H9 (cell line): ENCODE measurements around the gene SDK1. TPM values are rescaled to one million over a fixed set of nuclear protein-coding genes. Genes with fewer than 3 reads are reported as not detected.

Experiments used
- DNase-seq: peaks from one replicate; pipeline ENCODE4 v3.0.0-alpha.2; 2017
- H2AFZ ChIP-seq: one replicate; pipeline ENCODE4 v1.6.1; 2013; ENCODE audit warnings: mild to moderate bottlenecking, low read length, control low read depth, moderate library complexity
- H2AK5ac ChIP-seq: 2 replicates; pipeline ENCODE4 v1.6.1; 2013; ENCODE audit warnings: low read length, control low read depth, mixed read lengths; ENCODE audit not compliant: insufficient read length
- H2BK120ac ChIP-seq: one replicate; pipeline ENCODE4 v1.6.1; 2013; ENCODE audit warnings: low read depth, mild to moderate bottlenecking, low read length, control low read depth, inconsistent platforms; ENCODE audit not compliant: poor library complexity, severe bottlenecking
- H2BK12ac ChIP-seq: 2 replicates; pipeline ENCODE4 v1.6.1; 2013; ENCODE audit warnings: low read length, control low read depth, mixed read lengths, low read depth; ENCODE audit not compliant: insufficient read length
- H2BK15ac ChIP-seq: 2 replicates; pipeline ENCODE4 v1.6.1; 2013; ENCODE audit warnings: low read depth, low read length, control low read depth
- H2BK20ac ChIP-seq: one replicate; pipeline ENCODE4 v1.6.1; 2013; ENCODE audit warnings: low read depth, mild to moderate bottlenecking, low read length, control low read depth, inconsistent platforms; ENCODE audit not compliant: poor library complexity, severe bottlenecking
- H2BK5ac ChIP-seq: 2 replicates; pipeline ENCODE4 v1.6.1; 2013; ENCODE audit warnings: low read length, control low read depth, mixed read lengths; ENCODE audit not compliant: insufficient read length
- H3K14ac ChIP-seq: 2 replicates; pipeline ENCODE4 v1.6.1; 2013; ENCODE audit warnings: low read length, control low read depth; ENCODE audit not compliant: insufficient read depth
- H3K18ac ChIP-seq: 2 replicates; pipeline ENCODE4 v1.6.1; 2013; ENCODE audit warnings: low read depth, mild to moderate bottlenecking, mixed read lengths, low read length, control low read depth; ENCODE audit not compliant: insufficient read length
- H3K23ac ChIP-seq: 2 replicates; pipeline ENCODE4 v1.6.1; 2013; ENCODE audit warnings: low read length, control low read depth, mixed read lengths, low read depth; ENCODE audit not compliant: insufficient read length
- H3K23me2 ChIP-seq: 2 replicates; pipeline ENCODE4 v1.6.1; 2013; ENCODE audit warnings: low read depth, mild to moderate bottlenecking, mixed read lengths, low read length, control low read depth; ENCODE audit not compliant: insufficient read length, poor library complexity, severe bottlenecking
- H3K27ac ChIP-seq: 2 replicates; pipeline ENCODE4 v1.5.1; 2013; ENCODE audit warnings: low read length, control low read depth, mixed read lengths, low read depth; ENCODE audit not compliant: insufficient read length
- H3K27me3 ChIP-seq: 2 replicates; pipeline ENCODE4 v1.6.1; 2013; ENCODE audit warnings: low read length, control low read depth, inconsistent platforms; ENCODE audit not compliant: insufficient read depth
- H3K4ac ChIP-seq: 2 replicates; pipeline ENCODE4 v1.6.1; 2013; ENCODE audit warnings: low read depth, mild to moderate bottlenecking, control low read depth, inconsistent platforms, low read length, moderate library complexity
- H3K4me1 ChIP-seq: 2 replicates; pipeline ENCODE4 v1.6.1; 2013; ENCODE audit warnings: low read length, control low read depth, inconsistent platforms; ENCODE audit not compliant: insufficient read depth
- H3K4me2 ChIP-seq: 2 replicates; pipeline ENCODE4 v1.6.1; 2013; ENCODE audit warnings: low read length, control low read depth, mixed read lengths; ENCODE audit not compliant: insufficient read length, insufficient read depth
- H3K56ac ChIP-seq: 2 replicates; pipeline ENCODE4 v1.6.1; 2013; ENCODE audit warnings: low read depth, mild to moderate bottlenecking, mixed read lengths, low read length, control low read depth; ENCODE audit not compliant: insufficient read length
- H3K79me1 ChIP-seq: 2 replicates; pipeline ENCODE4 v1.6.1; 2013; ENCODE audit warnings: low read depth, mild to moderate bottlenecking, moderate library complexity, low read length, control low read depth, inconsistent platforms; ENCODE audit not compliant: insufficient read depth, poor library complexity, severe bottlenecking
- H3K79me2 ChIP-seq: 2 replicates; pipeline ENCODE4 v1.6.1; 2013; ENCODE audit warnings: low read length, control low read depth, inconsistent platforms; ENCODE audit not compliant: insufficient read depth
- H3K9ac ChIP-seq: 2 replicates; pipeline ENCODE4 v1.6.1; 2013; ENCODE audit warnings: low read length, control low read depth, mixed read lengths; ENCODE audit not compliant: insufficient read length; ENCODE audit errors: extremely low read depth
- H3K9me3 ChIP-seq: one replicate; pipeline ENCODE4 v1.6.1; 2013; ENCODE audit warnings: low read depth, low read length, inconsistent platforms; ENCODE audit not compliant: control insufficient read depth
- H3T11ph ChIP-seq: one replicate; pipeline ENCODE4 v1.6.1; 2013; ENCODE audit warnings: mild to moderate bottlenecking, low read length, control low read depth, inconsistent platforms
- H4K20me1 ChIP-seq: one replicate; pipeline ENCODE4 v1.6.1; 2013; ENCODE audit not compliant: control insufficient read depth, insufficient read length, insufficient read depth
- H4K5ac ChIP-seq: 2 replicates; pipeline ENCODE4 v1.6.1; 2013; ENCODE audit warnings: low read depth, mild to moderate bottlenecking, mixed read lengths, low read length, control low read depth; ENCODE audit not compliant: insufficient read length
- H4K8ac ChIP-seq: replicated peaks from 2 replicates; pipeline ENCODE4 v1.6.1; 2013; ENCODE audit warnings: low read length, control low read depth, mixed read lengths, low read depth; ENCODE audit not compliant: insufficient read length
- H4K91ac ChIP-seq: 2 replicates; pipeline ENCODE4 v1.6.1; 2013; ENCODE audit warnings: low read depth, mild to moderate bottlenecking, moderate library complexity, mixed read lengths, low read length, control low read depth; ENCODE audit not compliant: insufficient read length
- H3K27ac Mint-ChIP-seq, 3 experiments: 2 replicates in 2 of 3; 3 replicates in 1 of 3; pipeline ENCODE4 v1.8.0; 2020 to 2021; ENCODE audit warnings: mixed read lengths in 3 of 3, mild to moderate bottlenecking in 1 of 3, moderate library complexity in 1 of 3
- H3K27me3 Mint-ChIP-seq: 2 replicates; pipeline ENCODE4 v1.8.0; 2021; ENCODE audit warnings: low read depth, mild to moderate bottlenecking, moderate library complexity, mixed read lengths
- H3K36me3 Mint-ChIP-seq, 3 experiments: 2 replicates in 2 of 3; 3 replicates in 1 of 3; pipeline ENCODE4 v1.8.0; 2020 to 2021; ENCODE audit warnings: low read depth in 3 of 3, mixed read lengths in 3 of 3; ENCODE audit not compliant: insufficient read depth in 1 of 3
- H3K4me1 Mint-ChIP-seq, 2 experiments: 2 replicates each; pipeline ENCODE4 v1.8.0; 2020; ENCODE audit warnings: mixed read lengths in 2 of 2
- H3K4me3 Mint-ChIP-seq, 2 experiments: 2 replicates in 1 of 2; 3 replicates in 1 of 2; pipeline ENCODE4 v1.8.0; 2020 to 2021; ENCODE audit warnings: mild to moderate bottlenecking in 2 of 2, mixed read lengths in 2 of 2, moderate library complexity in 1 of 2
- H3K9me3 Mint-ChIP-seq, 2 experiments: 2 replicates in 1 of 2; 3 replicates in 1 of 2; pipeline ENCODE4 v1.8.0; 2020; ENCODE audit warnings: mild to moderate bottlenecking in 2 of 2, mixed read lengths in 2 of 2, moderate library complexity in 1 of 2
- CTCF ChIP-seq: fragments of 200-600 bp; sonication (generic); conservative IDR thresholded peaks from 3 replicates; pipeline ENCODE4 v1.8.0; 2021; ENCODE audit warnings: antibody characterized with exemption, mild to moderate bottlenecking
- WGBS: extraction: QIAGEN DNeasy Blood & Tissue Kit; methylation state at CpG from one replicate; pipeline ENCODE4 v1.1.7; 2013; ENCODE audit warnings: missing lambda C conversion rate, low lambda C conversion rate, mixed read lengths; ENCODE audit not compliant: insufficient read length; ENCODE audit errors: extremely low coverage; 5-methylcytosine and 5-hydroxymethylcytosine counted together
- total RNA-seq: library from RNA; stranded (reverse); gene quantifications from 2 replicates; pipeline ENCODE4 v1.2.1, GENCODE V29; 2021

SDK1 gene
- total RNA-seq, 1 experiment from 2014 or later: 8.7 TPM

GRCh38 chr7:3696113-3696512, 395.1 kb downstream of the SDK1 start:
- H4K8ac ChIP-seq: no peak overlapping the region
- H2BK20ac ChIP-seq: no peak overlapping the region
- H3K23me2 ChIP-seq: no peaks in the 10 kb centered on the region
- H3K18ac ChIP-seq: no peak overlapping the region
- H3K56ac ChIP-seq: no peak overlapping the region
- no peak overlapping the region for H2BK12ac ChIP-seq
- no peak overlapping the region for H2BK15ac ChIP-seq
- H4K91ac ChIP-seq: no peak overlapping the region
- no peaks in the 10 kb centered on the region for H3K27me3 ChIP-seq
- H3K4me1 ChIP-seq: peaks cover 4% of the 10 kb centered on the region; the same call in 1 of the 2 replicates
- no peaks in the 10 kb centered on the region for H3K79me2 ChIP-seq
- H2BK5ac ChIP-seq: no peak overlapping the region
- no peak overlapping the region for H3T11ph ChIP-seq
- H3K4ac ChIP-seq: no peak overlapping the region
- no peak overlapping the region for H3K4me2 ChIP-seq
- no peak for DNase-seq
- no peaks in the 10 kb centered on the region for H4K20me1 ChIP-seq
- no peaks in the 10 kb centered on the region for H3K36me3 Mint-ChIP-seq
- no peaks in the 10 kb centered on the region for H3K79me1 ChIP-seq
- H3K27me3 Mint-ChIP-seq: peaks cover 3% of the 10 kb centered on the region; the same call in 1 of the 2 replicates
- H3K14ac ChIP-seq: no peak overlapping the region
- H2AK5ac ChIP-seq: no peak overlapping the region
- no peak overlapping the region for H4K5ac ChIP-seq
- no peak overlapping the region for H3K9ac ChIP-seq
- no peak overlapping the region for H2BK120ac ChIP-seq
- H3K23ac ChIP-seq: no peak overlapping the region
- TF ChIP-seq CTCF: no peak
- no peak overlapping the region for H2AFZ ChIP-seq
- no CpG with 5 or more reads among the region's 4 CpGs for WGBS
- no peak overlapping the region for H3K4me3 Mint-ChIP-seq
- no peak overlapping the region; a peak in 1 of 7 replicates for H3K27ac Mint-ChIP-seq
- H3K27ac ChIP-seq: no peak overlapping the region
- no peaks in the 10 kb centered on the region for H3K9me3 ChIP-seq
- no peaks in the 10 kb centered on the region for H3K9me3 Mint-ChIP-seq
- H3K4me1 Mint-ChIP-seq: peaks cover 25 to 27% of the 10 kb centered on the region in 2 experiments
